Ishikawa (cell line): Measurements from ENCODE around the gene SLC8A1.

Experiments
- FOXM1 ChIP-seq: IDR thresholded peaks from 2 replicates; pipeline ENCODE4 v1.6.1; 2012; ENCODE audit warnings: low read depth, borderline replicate concordance
- TF ChIP-seq, protein P1 (sequence below): IDR thresholded peaks from 2 replicates; pipeline ENCODE4 v1.6.1; 2012

GRCh38 chr2:40226637-40227036, 225.3 kb downstream of the SLC8A1 start:
- TF ChIP-seq, protein P1, sequence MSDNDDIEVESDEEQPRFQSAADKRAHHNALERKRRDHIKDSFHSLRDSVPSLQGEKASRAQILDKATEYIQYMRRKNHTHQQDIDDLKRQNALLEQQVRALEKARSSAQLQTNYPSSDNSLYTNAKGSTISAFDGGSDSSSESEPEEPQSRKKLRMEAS = no peak
- no peak for TF ChIP-seq FOXM1
